Body of pancreas (tissue), 4 donors: ENCODE results near the gene HBG2. TPM values are rescaled to one million over a fixed set of nuclear protein-coding genes. Genes with fewer than 3 reads are reported as not detected.

Experiments
- ATAC-seq: fragments of 150-250 bp; one replicate; pipeline ENCODE4 v1.9.1; 2016
- DNase-seq, 4 donors: peaks; one replicate each; pipeline ENCODE4 v3.0.0-alpha.2; 2019
- H3K27ac ChIP-seq, 4 donors: fragments of 200-600 bp; sonication (generic); 1 replicate in 3 of 4; 2 replicates in 1 of 4; pipeline versions ENCODE4 v1.5.1 to v1.6.1; 2016 to 2019; ENCODE audit warnings: mild to moderate bottlenecking in 1 of 4, mixed read lengths in 1 of 4, moderate library complexity in 1 of 4
- H3K27me3 ChIP-seq, 2 donors: fragments of 200-600 bp; sonication (generic); one replicate each; pipeline ENCODE4 v1.6.0; 2016; ENCODE audit warnings: mild to moderate bottlenecking in 1 of 2
- H3K36me3 ChIP-seq, 2 donors: fragments of 200-600 bp; sonication (generic); replicated peaks in 1 of 2; 2 replicates each; pipeline ENCODE4 v1.5.1; 2016; ENCODE audit warnings: low read depth in 2 of 2; ENCODE audit not compliant: insufficient read depth in 1 of 2
- H3K4me1 ChIP-seq: fragments of 200-600 bp; sonication (generic); one replicate; pipeline ENCODE4 v1.6.0; 2016
- H3K4me3 ChIP-seq, 2 donors: fragments of 200-600 bp; sonication (generic); 1 replicate in 1 of 2; 2 replicates in 1 of 2; pipeline ENCODE4 v1.5.1; 2016 to 2019
- H3K9me3 ChIP-seq, 3 donors: fragments of 200-600 bp; sonication (generic); 1 replicate in 2 of 3; 2 replicates in 1 of 3; pipeline ENCODE4 v1.5.1; 2016
- CTCF ChIP-seq, 7 experiments: fragments of 450-650 bp in 4 of 7; fragments of 200-600 bp in 3 of 7; sonication (generic) in 3 of 7; IDR thresholded peaks; one replicate each; pipeline ENCODE4 v1.5.1; 2016 to 2019; ENCODE audit warnings: antibody characterized with exemption in 7 of 7
- POLR2A ChIP-seq, 3 donors: fragments of 450-650 bp; IDR thresholded peaks; one replicate each; pipeline ENCODE4 v1.6.1; 2016; ENCODE audit warnings: antibody characterized with exemption in 3 of 3, mild to moderate bottlenecking in 2 of 3
- WGBS, 2 donors: methylation state at CpG; one replicate each; pipeline ENCODE4 v1.1.5; 2017; 5-methylcytosine and 5-hydroxymethylcytosine counted together
- intact Hi-C: fragments of 100-400 bp; cut with DNase I; formaldehyde crosslinking; loops from one replicate; pipeline ENCODE4 v1.15.1; 2023
- total RNA-seq, 2 donors: library from RNA; depleted of rRNA; stranded (reverse); fragments of >200 nt; gene quantifications; one replicate each; pipeline ENCODE4 v1.1.0, GENCODE V29; 2016

The HBG2 gene
- total RNA-seq, 2 donors from 2014 or later, result not detected

- H3K9me3 ChIP-seq, result no peaks in the 10 kb centered on the region
- no peak for TF ChIP-seq CTCF (IDR thresholded peaks at IDR 0.05)
- no peak for TF ChIP-seq POLR2A (IDR thresholded peaks at IDR 0.05)
- H3K4me3 ChIP-seq, result no peak overlapping the region
- 57 to 65% methylated on average over 2 of the region's 2 CpGs for WGBS, 2 donors
- intact Hi-C loops, result no loop called here
- no peak for ATAC-seq
- H3K4me1 ChIP-seq, result no peaks in the 10 kb centered on the region
- no peak for DNase-seq
- no peaks in the 10 kb centered on the region for H3K27me3 ChIP-seq
- no peaks in the 10 kb centered on the region for H3K36me3 ChIP-seq
- H3K27ac ChIP-seq, result no peak overlapping the region
Observed at GRCh38 chr11:5276697-5277096, 22.1 kb upstream of the HBG2 start.

GRCh38 chr11:5275369-5276110, 21.0 kb upstream of the HBG2 start:
- DNase-seq (no peak), ATAC-seq (no peak)
- H3K36me3 ChIP-seq, result no peaks in the 10 kb centered on the region
- no peak overlapping the region for H3K27ac ChIP-seq
- no peak for TF ChIP-seq POLR2A (IDR thresholded peaks at IDR 0.05)
- no peak for TF ChIP-seq CTCF (IDR thresholded peaks at IDR 0.05)
- 74 to 77% methylated on average over 6 of the region's 6 CpGs for WGBS, 2 donors
- H3K4me3 ChIP-seq, result no peak overlapping the region
- no peaks in the 10 kb centered on the region for H3K4me1 ChIP-seq
- no peaks in the 10 kb centered on the region for H3K9me3 ChIP-seq
- no peaks in the 10 kb centered on the region for H3K27me3 ChIP-seq
- intact Hi-C loops, result no loop called here

GRCh38 chr11:5274395-5274794, 19.8 kb upstream of the HBG2 start:
- 41 to 47% methylated on average over 5 of the region's 5 CpGs for WGBS, 2 donors
- Histone ChIP-seq H3K4me1 (no peaks in the 10 kb centered on the region), H3K36me3 (no peaks in the 10 kb centered on the region), H3K4me3 (no peak overlapping the region), H3K27ac (no peak overlapping the region), H3K9me3 (no peaks in the 10 kb centered on the region), H3K27me3 (no peaks in the 10 kb centered on the region)
- ATAC-seq, result no peak
- TF ChIP-seq CTCF (IDR thresholded peaks at IDR 0.05) (no peak), POLR2A (IDR thresholded peaks at IDR 0.05) (no peak)
- DNase-seq, result no peak
- intact Hi-C loops, result no loop called here

GRCh38 chr11:5272395-5273017, 17.9 kb upstream of the HBG2 start:
- Histone ChIP-seq H3K9me3 (no peaks in the 10 kb centered on the region), H3K36me3 (no peaks in the 10 kb centered on the region), H3K27ac (no peak overlapping the region), H3K27me3 (no peaks in the 10 kb centered on the region), H3K4me1 (no peaks in the 10 kb centered on the region), H3K4me3 (no peak overlapping the region)
- WGBS, 2 donors, result 62 to 69% methylated on average over 4 of the region's 4 CpGs
- DNase-seq (no peak), ATAC-seq (no peak)
- TF ChIP-seq POLR2A (IDR thresholded peaks at IDR 0.05), result no peak
- no peak for TF ChIP-seq CTCF (IDR thresholded peaks at IDR 0.05)
- intact Hi-C loops, result no loop called here
